Endothelial cell of umbilical vein (primary cell): Measurements from ENCODE around the gene ABCC10. TPM values are rescaled to one million over a fixed set of nuclear protein-coding genes. Genes with fewer than 3 reads are reported as not detected.

Source experiments
- BruUV-seq: library from RNA; stranded (reverse); fragments of 400-500 nt; replicated peaks from 2 replicates; lab custom pipeline; 2021; lab: Mats Ljungman, UMichigan
- CTCF ChIA-PET: fragments of 300-600, 350-600 bp; sonication (Branson Sonifier 250); formaldehyde crosslinking; loops from one replicate; lab custom pipeline; 2021; ENCODE audit warnings: antibody characterized with exemption, inconsistent platforms; lab: Charles Lee
- POLR2A ChIA-PET: fragments of 300-600, 350-600 bp; sonication (Branson Sonifier 250); formaldehyde crosslinking; loops from one replicate; lab custom pipeline; 2021; ENCODE audit warnings: antibody characterized with exemption, inconsistent platforms; lab: Charles Lee
- DNase-seq: peaks from one replicate; pipeline ENCODE4 v3.0.0-alpha.2; 2011; ENCODE audit warnings: low read depth, low spot score
- FAIRE-seq: peaks from 2 replicates; lab custom pipeline; 2011; peaks lifted over from hg19 to GRCh38; lab: Jason Lieb, UNC
- H2AFZ ChIP-seq: 2 replicates; pipeline ENCODE4 v1.6.0; 2012; ENCODE audit warnings: low read depth, low read length, control low read depth, inconsistent platforms
- H3K27ac ChIP-seq: 2 replicates; pipeline ENCODE4 v1.5.1; 2011; ENCODE audit warnings: low read depth, mild to moderate bottlenecking, control low read depth, low read length, moderate library complexity; ENCODE audit not compliant: insufficient read depth
- H3K27me3 ChIP-seq, 2 experiments: 2 replicates each; pipeline versions ENCODE4 v1.6.0 to v1.6.1; 2011; ENCODE audit warnings: low read length in 2 of 2, mixed read lengths in 1 of 2; ENCODE audit not compliant: control insufficient read depth in 2 of 2, insufficient read depth in 2 of 2
- H3K36me3 ChIP-seq, 2 experiments: 2 replicates in 1 of 2; 3 replicates in 1 of 2; pipeline ENCODE4 v1.5.1; 2011; ENCODE audit warnings: low read length in 2 of 2, mild to moderate bottlenecking in 1 of 2, moderate library complexity in 1 of 2; ENCODE audit not compliant: control insufficient read depth in 2 of 2, insufficient read depth in 2 of 2; ENCODE audit errors: extremely low read depth in 1 of 2
- H3K4me1 ChIP-seq: 3 replicates; pipeline ENCODE4 v1.5.1; 2011; ENCODE audit warnings: mild to moderate bottlenecking, low read length; ENCODE audit not compliant: control insufficient read depth, insufficient read depth; ENCODE audit errors: extremely low read depth
- H3K4me2 ChIP-seq: 2 replicates; pipeline ENCODE4 v1.6.1; 2011; ENCODE audit warnings: low read length, control low read depth, mixed read lengths; ENCODE audit not compliant: insufficient read depth
- H3K4me3 ChIP-seq, 3 experiments: fragments of 200-600 bp in 1 of 3; sonication (generic), shearing (Covaris generic) in 1 of 3; replicated peaks in 1 of 3; 2 replicates each; pipeline ENCODE4 v1.5.1; 2011 to 2016; ENCODE audit warnings: control low read depth in 3 of 3, low read length in 3 of 3, mild to moderate bottlenecking in 2 of 3, inconsistent platforms in 1 of 3, low read depth in 1 of 3, moderate library complexity in 1 of 3; ENCODE audit not compliant: insufficient read depth in 1 of 3
- H3K79me2 ChIP-seq: 2 replicates; pipeline ENCODE4 v1.6.0; 2012; ENCODE audit warnings: low read length, inconsistent platforms; ENCODE audit not compliant: control insufficient read depth, insufficient read depth
- H3K9ac ChIP-seq: replicated peaks from 2 replicates; pipeline ENCODE3; 2011; ENCODE audit warnings: low read length, control low read depth; ENCODE audit not compliant: insufficient read depth; ENCODE audit errors: extremely low read depth
- H3K9me1 ChIP-seq: replicated peaks from 3 replicates; pipeline ENCODE4 v1.6.0; 2011; ENCODE audit warnings: mild to moderate bottlenecking, low read length; ENCODE audit not compliant: control insufficient read depth, insufficient read depth; ENCODE audit errors: extremely low read depth
- H3K9me3 ChIP-seq: replicated peaks from 2 replicates; pipeline ENCODE4 v1.5.1; 2012; ENCODE audit warnings: low read length, inconsistent platforms; ENCODE audit not compliant: control insufficient read depth, insufficient read depth
- H4K20me1 ChIP-seq: replicated peaks from 2 replicates; pipeline ENCODE3; 2011; ENCODE audit warnings: mild to moderate bottlenecking, low read length; ENCODE audit not compliant: control insufficient read depth, insufficient read depth; ENCODE audit errors: extremely low read depth
- CTCF ChIP-seq, 2 donors: IDR thresholded peaks; 1 replicate in 1 of 2; 2 replicates in 1 of 2; pipeline ENCODE4 v1.5.1; 2011; ENCODE audit warnings: low read length in 2 of 2, mild to moderate bottlenecking in 2 of 2, moderate library complexity in 2 of 2, control low read depth in 1 of 2, inconsistent platforms in 1 of 2, low read depth in 1 of 2; ENCODE audit not compliant: insufficient read depth in 1 of 2; ENCODE audit errors: extremely low read depth in 1 of 2
- EZH2 ChIP-seq: IDR thresholded peaks from 2 replicates; pipeline ENCODE4 v1.6.1; 2012; ENCODE audit warnings: borderline replicate concordance, low read depth, mild to moderate bottlenecking, moderate library complexity, low read length, inconsistent platforms; ENCODE audit not compliant: severe bottlenecking
- FOS ChIP-seq: IDR thresholded peaks from 2 replicates; pipeline ENCODE4 v1.6.1; 2011; ENCODE audit warnings: mild to moderate bottlenecking, low read length, moderate library complexity, borderline replicate concordance; ENCODE audit not compliant: insufficient read depth
- GATA2 ChIP-seq: IDR thresholded peaks from 2 replicates; pipeline ENCODE4 v1.7.0; 2011; ENCODE audit warnings: low read depth, mild to moderate bottlenecking, moderate library complexity, mixed read lengths, low read length; ENCODE audit not compliant: insufficient read length, insufficient read depth
- JUN ChIP-seq: IDR thresholded peaks from 2 replicates; pipeline ENCODE4 v1.6.1; 2011; ENCODE audit warnings: borderline replicate concordance, low read depth; ENCODE audit not compliant: insufficient read length, insufficient read depth
- MAX ChIP-seq: IDR thresholded peaks from 2 replicates; pipeline ENCODE4 v1.6.1; 2011; ENCODE audit not compliant: insufficient read depth, insufficient read length
- MYC ChIP-seq: IDR thresholded peaks from one replicate; pipeline ENCODE4 v1.6.1; 2011; ENCODE audit warnings: mild to moderate bottlenecking, low read depth, low read length
- POLR2A ChIP-seq: IDR thresholded peaks from 2 replicates; pipeline ENCODE4 v1.6.1; 2012; ENCODE audit warnings: low read depth, mild to moderate bottlenecking, control low read depth, low read length
- POLR2AphosphoS5 ChIP-seq: IDR thresholded peaks from 2 replicates; pipeline ENCODE4 v1.6.1; 2012; ENCODE audit warnings: low read depth, mild to moderate bottlenecking, control low read depth, low read length, moderate library complexity; ENCODE audit not compliant: insufficient read depth
- dilution Hi-C: fragments of 300-500 bp; cut with MboI; formaldehyde crosslinking; loops from one replicate; pipeline ENCODE4 v1.15.0; 2019; ENCODE audit warnings: low sequenced_read_pairs; ENCODE audit not compliant: extremely low pct_ligation_motif_present
- intact Hi-C: fragments of 100-400 bp; cut with micrococcal nuclease; formaldehyde crosslinking; loops from one replicate; pipeline ENCODE4 v1.10.0; 2022
- polyA plus RNA-seq, 4 experiments: library from polyadenylated mRNA; depleted of rRNA in 3 of 4; stranded (reverse) in 3 of 4; unstranded in 1 of 4; fragments of >200 nt; gene quantifications; 2 replicates each; pipeline versions ENCODE4 v1.2.1 to v1.2.3, GENCODE V29; 2011 to 2012; ENCODE audit warnings: missing spikeins in 1 of 4
- total RNA-seq: library from RNA; stranded (reverse); gene quantifications from 2 replicates; pipeline ENCODE4 v1.2.3, GENCODE V29; 2021

ABCC10 gene
- total and polyA plus RNA-seq, 2 donors (not counting 3 experiments of a cell fraction or from before 2014, with no cell fraction given), result 29.2 to 37.9 TPM

- H3K4me2 ChIP-seq, result no peak overlapping the region
- H3K36me3 ChIP-seq, result no peaks in the 10 kb centered on the region
- POLR2A ChIA-PET, result no interaction called here
- FAIRE-seq (no peak), DNase-seq (peak; percentile 35)
- CTCF ChIA-PET, result interaction anchor here (0.8 to 1.3 kb wide), 3 partner anchors 8 to 17 kb away, joined by 3 to 4 read pairs (median 4); partner anchors contain the start of gene ZNF318
- H3K9me3 ChIP-seq, result no peaks in the 10 kb centered on the region
- no peaks in the 10 kb centered on the region for H3K79me2 ChIP-seq
- intact Hi-C loops (loop anchor here (1.0 kb wide), 1 partner anchor 120 kb away; no protein-coding TSS in a partner anchor), dilution Hi-C loops (no loop called here)
- H3K4me3 ChIP-seq, result no peak overlapping the region
- H3K9me1 ChIP-seq, result no peaks in the 10 kb centered on the region
- no TSS peak for BruUV-seq
- H4K20me1 ChIP-seq, result no peaks in the 10 kb centered on the region
- H3K4me1 ChIP-seq, result peaks cover 8% of the 10 kb centered on the region
- H2AFZ ChIP-seq, result no peak overlapping the region
- no peak overlapping the region for H3K27ac ChIP-seq
- TF ChIP-seq POLR2AphosphoS5, result no peak
- TF ChIP-seq CTCF (IDR thresholded peaks at IDR 0.05; ENCODE audit: extremely low read depth in 1 of 2, insufficient read depth in 1 of 2, low read depth in 1 of 2, low read length in 2 of 2), result peak in 1 of 2 donors; percentile 30
- H3K9ac ChIP-seq, result no peak overlapping the region
- H3K27me3 ChIP-seq, result peaks cover 0 to 2% of the 10 kb centered on the region in 2 experiments
These were observed 40.8 kb upstream of the ABCC10 start for GRCh38 chr6:43386492-43386891.

- Histone ChIP-seq H3K4me3 (no peak overlapping the region), H3K36me3 (no peaks in the 10 kb centered on the region), H3K27me3 (peaks cover 2 to 7% of the 10 kb centered on the region in 2 experiments), H3K9me1 (no peaks in the 10 kb centered on the region), H3K27ac (no peak overlapping the region), H3K79me2 (no peaks in the 10 kb centered on the region), H2AFZ (no peak overlapping the region), H3K4me2 (no peak overlapping the region), H3K9me3 (no peaks in the 10 kb centered on the region), H3K9ac (no peak overlapping the region), H3K4me1 (no peaks in the 10 kb centered on the region), H4K20me1 (no peaks in the 10 kb centered on the region)
- intact Hi-C loops, result no loop called here
- no TSS peak for BruUV-seq
- FAIRE-seq (no peak), DNase-seq (no peak)
- TF ChIP-seq FOS (no peak), GATA2 (no peak), POLR2AphosphoS5 (no peak), JUN (no peak), EZH2 (no peak), CTCF (IDR thresholded peaks at IDR 0.05; ENCODE audit: extremely low read depth in 1 of 2, insufficient read depth in 1 of 2, low read depth in 1 of 2, low read length in 2 of 2) (no peak), MYC (no peak), MAX (no peak), POLR2A (no peak)
- ChIA-PET CTCF (interaction anchor here (0.8 to 1.5 kb wide), 4 partner anchors 8 to 161 kb away, joined by 3 to 7 read pairs (median 4); partner anchors contain the start of genes DNPH1 and ZNF318), POLR2A (no interaction called here)
- dilution Hi-C loops, result no loop called here
These were observed 37.5 kb upstream of the ABCC10 start for GRCh38 chr6:43389730-43390295.
